Fibroblast of skin of left biceps (primary cell): ENCODE data around the gene SERPING1.

Experiments used
- DNase-seq, 2 experiments: peaks; one replicate each; pipeline ENCODE4 v3.0.0-alpha.2; 2013; ENCODE audit warnings: low read depth in 2 of 2

The SERPING1 gene

GRCh38 chr11:57597461-57597915 lies at the start of gene SERPING1:
Gene SERPING1, plus strand, starts transcription at chr11:57597685. Its CDS starts 586 bp downstream, at chr11:57598271.
- DNase-seq, result no peak

DNA sequence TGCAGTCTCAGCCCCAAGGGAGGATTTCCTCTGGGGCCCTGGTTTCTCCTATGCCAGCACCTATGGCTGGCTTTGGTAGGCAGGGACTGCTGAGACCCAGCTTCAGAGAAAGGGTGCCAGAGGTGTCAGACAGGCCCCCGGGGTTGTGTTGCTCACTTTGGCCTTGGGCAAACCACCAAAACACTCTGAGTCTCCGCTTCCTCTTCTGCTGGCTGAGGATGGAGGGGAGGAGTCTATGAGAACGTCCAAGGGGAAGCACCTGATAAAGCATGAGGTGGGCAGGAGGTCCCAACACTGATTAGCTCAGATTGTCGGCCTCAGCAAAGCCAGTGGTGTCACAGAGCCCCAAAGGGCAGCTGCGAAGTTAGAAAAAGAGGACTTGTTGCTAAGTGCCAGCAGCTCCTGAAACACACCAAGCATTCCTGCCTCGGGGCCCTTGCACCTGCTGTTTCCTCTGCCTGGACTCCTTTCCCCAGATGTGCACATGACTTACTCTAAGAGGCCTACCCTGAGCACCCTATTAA lies 49.6 kb upstream of the SERPING1 start:
- no peak for DNase-seq

GRCh38 chr11:57549983-57550382 lies 47.5 kb upstream of the SERPING1 start:
- DNase-seq, result no peak

- DNase-seq, result no peak
These were observed 45.5 kb upstream of the SERPING1 start for GRCh38 chr11:57551941-57552340.

DNA sequence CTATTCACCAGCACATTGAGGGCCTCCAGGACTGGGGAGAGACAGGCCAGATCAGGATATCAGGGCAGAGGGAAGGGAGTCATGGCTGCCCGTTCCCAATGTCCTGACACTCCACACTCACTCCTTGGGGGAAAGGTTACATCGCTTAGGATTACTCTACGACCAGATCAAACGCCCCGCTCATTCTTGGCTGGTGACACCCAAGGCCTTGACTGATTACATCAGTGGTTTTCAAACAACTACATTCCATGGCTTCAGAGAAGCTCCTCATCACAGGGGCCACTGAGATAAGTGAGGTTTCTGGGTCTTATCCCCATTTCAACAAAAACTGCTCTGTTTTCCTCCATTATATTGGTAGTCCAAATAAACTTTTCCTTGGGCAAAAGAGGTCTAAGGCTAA lies 45.0 kb upstream of the SERPING1 start:
- no peak for DNase-seq

GRCh38 chr11:57555393-57555792 lies 42.1 kb upstream of the SERPING1 start:
- DNase-seq, result no peak

DNA sequence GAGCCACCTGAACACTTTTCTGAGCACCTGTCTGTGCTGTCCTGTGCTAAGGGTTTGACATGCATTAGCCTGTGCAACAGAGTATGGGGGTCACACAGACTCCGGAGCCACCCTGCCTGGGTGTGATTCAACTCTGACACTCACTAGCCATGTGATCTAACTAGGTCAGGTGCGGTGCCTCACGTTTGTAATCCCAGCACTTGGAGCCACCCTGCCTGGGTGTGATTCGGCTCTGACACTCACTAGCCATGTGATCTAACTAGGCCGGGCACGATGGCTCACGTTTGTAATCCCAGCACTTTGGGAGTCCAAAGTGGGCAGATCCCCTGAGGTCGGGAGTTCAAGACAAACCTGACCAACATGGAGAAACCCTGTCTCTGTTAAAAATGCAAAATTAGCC lies 41.4 kb upstream of the SERPING1 start:
- DNase-seq, result no peak

DNA sequence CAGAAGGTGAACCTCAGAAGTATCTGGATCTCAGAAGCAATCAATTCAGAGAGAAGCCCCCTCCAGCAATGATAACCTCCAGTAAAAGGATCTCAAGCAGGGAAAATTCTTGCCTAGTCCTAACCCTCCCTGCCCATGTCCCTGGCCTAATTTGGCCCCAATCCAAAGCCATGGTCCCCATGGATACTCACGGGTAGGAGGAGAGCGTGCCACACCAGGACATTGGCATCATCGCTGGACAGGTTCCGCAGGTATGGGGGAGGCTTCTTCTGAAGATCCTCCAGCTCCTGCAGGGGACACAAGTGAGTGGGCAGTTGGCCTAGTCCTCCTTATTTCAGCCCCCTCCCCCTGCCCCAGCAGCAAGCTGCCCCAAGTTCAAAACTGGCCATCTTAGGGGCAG lies 37.3 kb upstream of the SERPING1 start:
- DNase-seq, result no peak

DNA sequence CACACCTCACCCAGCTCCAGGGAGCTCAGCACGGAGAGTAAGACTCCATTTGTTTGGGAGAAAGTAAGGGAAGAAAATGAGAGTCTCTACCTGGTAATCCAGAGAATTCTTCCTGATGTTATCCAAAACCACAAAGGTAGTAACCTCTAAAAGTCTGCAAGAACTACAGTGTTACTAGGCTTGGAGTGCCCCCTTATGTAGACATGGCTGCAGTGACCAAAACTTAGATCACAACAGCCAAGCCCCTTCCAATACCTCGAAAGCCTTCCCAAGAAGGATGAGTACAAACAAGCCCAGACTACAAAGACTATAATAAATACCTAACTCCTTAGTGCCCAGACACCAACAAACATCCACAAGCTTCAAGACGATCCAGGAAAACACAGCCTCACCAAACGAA lies 34.9 kb upstream of the SERPING1 start:
- DNase-seq, result no peak

- DNase-seq, result no peak
These were observed 31.2 kb upstream of the SERPING1 start for GRCh38 chr11:57566005-57566904.

DNA sequence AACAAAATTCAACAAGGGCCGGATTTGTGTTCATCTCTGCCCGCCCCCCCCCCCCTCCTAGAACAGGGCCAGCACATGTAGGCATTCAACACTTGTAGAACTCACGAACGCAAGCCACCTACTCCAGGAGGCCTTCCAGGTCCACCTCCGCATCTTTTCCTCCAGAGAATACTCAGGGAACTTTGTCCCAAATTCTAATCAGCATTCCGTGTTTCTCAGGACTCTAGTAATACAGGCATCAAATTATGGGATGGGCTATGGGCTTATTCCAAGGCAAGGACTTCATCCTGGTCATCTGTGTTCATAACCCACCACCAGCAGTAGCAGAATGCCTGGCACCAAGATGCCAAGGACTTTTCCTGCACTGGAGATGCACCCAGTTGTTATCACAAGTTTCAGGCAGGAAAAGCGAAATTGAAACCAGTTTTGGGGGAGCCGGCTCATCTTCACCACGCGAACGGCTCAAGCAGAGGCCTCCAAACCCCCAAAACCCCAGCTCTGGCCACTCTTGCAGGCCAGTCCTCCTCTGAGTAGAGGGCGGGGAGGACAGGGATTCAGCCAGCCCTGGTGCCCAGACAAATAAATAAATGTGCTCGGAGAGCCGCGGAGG lies 30.5 kb upstream of the SERPING1 start:
- DNase-seq, result no peak

DNA sequence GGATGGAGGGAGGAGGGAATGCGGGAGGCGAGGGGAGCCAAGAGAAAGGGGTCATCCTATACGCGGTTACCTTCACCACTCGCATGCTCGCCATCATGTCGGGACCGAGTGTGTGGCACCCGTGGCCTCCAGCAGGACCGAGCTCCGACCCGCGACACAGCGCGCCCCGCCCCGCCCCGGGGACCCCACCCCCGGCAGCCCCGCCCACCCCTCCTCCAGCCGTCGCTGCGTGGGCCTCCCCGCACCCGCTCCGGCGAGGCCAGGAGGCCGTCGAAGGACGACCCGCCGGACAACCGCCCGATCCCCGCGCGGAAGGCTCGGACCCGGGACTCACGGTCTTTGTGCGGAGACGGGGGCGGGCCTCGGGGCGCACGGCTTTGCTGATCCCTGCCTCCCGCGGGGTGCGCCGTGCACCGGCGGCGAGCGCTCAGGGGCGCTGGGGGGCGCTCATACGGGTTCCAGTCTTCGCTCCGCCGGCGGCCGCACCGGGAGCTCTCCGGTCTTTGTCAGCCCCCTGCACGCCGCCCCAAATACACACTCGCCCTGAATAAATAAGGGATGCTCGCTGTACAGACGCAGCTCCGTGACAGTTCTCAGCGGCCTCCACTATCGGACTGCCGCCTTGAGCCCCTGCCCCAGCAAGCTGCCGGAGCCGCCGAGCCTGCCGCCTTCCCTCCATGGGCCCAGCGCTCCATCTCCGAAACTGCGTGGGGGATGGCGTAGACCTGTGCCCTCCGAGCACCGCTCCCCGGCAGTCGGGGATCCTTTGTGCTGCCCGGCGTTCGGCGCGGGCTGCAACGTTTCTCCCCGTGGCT lies 29.8 kb upstream of the SERPING1 start, which contains the start of gene UBE2L6:
UBE2L6 (minus strand) TSS at position 158 of the 815 bp plus-strand sequence; CDS start at position 97, 61 bp downstream.
- peak in 1 of 2 experiments; percentile 35 for DNase-seq

DNA sequence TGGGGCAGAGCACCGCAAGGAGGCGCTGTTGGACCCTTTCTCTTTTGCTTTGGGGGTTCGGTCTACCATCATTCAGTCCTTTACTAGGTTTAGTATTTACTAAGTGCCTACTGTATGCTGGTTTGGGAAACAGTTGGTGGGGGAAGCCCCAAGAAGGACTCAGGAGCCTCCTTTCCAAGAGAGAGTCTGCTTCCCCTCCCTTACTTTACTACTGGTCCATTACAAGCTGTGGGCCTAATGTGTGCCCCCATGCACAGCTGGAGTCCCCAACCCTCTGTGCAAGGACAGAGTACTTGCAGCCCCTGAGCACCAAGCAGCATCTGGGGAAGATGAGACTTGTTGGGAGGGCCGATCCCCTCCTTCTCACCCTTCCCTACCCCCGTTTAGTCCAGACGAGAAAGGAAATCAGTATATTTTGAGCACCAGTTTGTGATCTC lies 29.1 kb upstream of the SERPING1 start:
- DNase-seq, result peak in 1 of 2 experiments; percentile 21

DNA sequence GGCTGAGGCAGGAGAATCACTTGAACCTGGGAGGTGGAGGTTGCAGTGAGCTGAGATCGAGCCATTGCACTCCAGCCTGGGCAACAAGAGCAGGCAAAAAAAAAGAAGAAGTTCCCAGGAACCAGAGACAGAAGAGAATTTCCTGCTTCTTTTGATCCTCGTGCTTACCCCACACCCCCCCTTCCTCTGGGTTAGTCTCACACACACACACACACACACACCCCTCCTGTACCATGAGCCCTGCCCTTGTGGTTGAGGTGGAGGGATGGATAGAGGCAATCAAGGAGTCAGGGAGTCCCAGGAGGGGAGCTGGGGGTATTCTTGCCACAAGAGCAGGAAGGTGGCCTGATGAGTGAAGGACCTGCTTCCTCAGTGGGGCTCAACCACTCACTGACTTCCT lies 25.9 kb upstream of the SERPING1 start:
- DNase-seq, result no peak

GRCh38 chr11:57574061-57574460 lies 23.4 kb upstream of the SERPING1 start:
- no peak for DNase-seq

DNA sequence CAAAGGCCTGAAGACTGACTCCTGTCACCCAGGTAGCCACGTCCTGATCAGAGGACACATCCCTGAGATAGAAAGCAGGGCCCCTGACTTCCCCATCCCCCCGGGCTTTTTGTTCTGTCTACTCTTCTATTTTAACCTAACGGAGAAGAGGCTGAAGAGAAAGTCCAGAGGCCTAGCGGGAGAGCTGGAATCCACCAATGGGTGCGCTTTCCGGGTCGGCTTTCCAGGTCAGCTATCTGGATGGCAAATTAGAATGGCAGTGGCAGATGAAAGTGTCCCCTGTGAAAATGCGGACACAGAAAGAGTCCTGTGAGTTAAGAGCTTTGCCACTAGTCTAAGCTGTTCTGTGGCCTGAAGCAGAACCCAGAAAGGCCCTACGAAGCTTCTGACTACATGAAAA lies 13.1 kb upstream of the SERPING1 start:
- no peak for DNase-seq

DNA sequence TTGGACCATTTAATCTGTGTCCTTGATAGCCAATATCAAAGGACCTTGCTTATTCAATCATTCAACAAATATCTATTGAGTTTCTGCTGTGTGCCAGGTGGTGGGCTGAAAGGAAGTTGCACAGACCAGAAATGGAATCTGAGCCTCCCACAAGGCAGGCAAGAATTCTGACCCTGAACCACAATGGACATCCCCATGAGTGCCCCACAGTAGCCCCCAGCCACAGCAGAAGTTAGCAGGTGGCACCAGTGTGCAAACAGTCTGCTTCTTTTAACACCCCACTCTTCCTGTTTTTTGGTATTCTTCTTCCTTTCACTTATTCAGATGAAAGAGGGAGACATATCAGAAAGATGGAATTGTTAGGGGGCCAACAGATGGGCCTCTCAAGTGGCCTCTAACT lies 12.2 kb upstream of the SERPING1 start:
- no peak for DNase-seq

- DNase-seq, result no peak
These were observed 10.7 kb upstream of the SERPING1 start for GRCh38 chr11:57586711-57587245.

DNA sequence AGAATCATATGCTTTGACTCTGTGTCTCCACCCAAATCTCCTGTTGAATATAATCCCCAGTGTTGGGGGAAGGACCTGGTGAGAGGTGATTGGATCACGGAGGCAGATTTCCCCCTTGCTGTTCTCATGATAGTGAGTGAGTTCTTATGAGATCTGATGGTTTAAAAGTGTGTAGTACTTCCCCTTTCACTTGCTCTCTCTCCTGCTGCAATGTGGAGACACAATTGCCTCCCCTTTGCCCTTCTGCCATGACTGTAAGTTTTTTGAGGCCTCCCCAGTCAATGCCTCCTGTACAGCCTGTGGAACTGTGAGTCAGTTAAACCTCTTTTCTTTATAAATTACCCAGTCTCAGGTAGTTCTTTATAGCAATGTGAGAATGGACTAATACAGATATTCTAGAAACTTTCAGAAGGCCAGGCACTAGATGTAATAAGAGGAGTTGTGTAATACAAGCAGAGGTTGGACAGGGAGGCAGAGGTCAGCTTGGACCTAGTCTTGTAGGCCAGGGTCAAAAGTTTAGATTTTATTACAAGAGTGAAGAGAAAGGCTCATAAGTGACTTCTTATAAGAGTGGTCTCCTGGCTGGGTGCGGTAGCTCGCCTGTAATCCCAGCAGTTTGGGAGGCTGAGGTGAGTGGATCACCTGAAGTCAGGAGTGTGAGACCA lies 9.3 kb upstream of the SERPING1 start:
- DNase-seq, result no peak

DNA sequence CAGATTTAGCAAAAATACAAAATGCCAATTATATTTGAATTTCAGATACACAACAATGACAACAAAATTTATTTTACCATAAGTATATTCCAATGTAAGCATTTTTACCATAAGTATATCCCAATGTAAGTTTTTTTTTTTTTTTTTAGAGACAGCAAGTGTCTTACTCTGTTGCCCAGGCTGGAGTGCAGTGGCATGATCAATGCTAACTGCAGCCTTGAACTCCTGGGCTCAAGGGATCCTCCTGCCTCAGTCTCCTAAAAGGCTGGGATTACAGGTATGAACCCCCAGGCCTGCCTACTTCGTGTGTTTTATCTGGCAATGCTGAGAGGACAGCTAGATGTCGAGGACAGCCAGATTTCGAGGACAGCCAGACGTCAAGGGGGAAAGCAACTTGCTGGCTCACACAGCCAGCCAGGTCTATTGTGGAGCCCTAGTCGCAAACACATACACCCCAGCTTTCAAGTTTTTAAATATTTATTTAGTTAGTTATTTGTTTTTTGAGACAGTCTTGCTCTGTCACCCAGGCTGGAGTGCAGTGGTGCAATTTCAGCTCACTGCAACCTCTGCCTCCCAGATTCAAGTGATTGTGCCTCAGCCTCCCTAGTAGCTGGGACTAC lies 1.1 kb upstream of the SERPING1 start:
- no peak for DNase-seq
